K562 (cell line): ENCODE results near the gene GLIS2. TPM values are rescaled to one million over a fixed set of nuclear protein-coding genes. Genes with fewer than 3 reads are reported as not detected.

Experiments
- ATAC-seq: fragments of 200-7000 bp; cut with Tn5 transposase; 3 replicates; pipeline ENCODE4 v1.9.1; 2020; ENCODE audit warnings: moderate library complexity
- BruUV-seq: library from RNA; stranded (reverse); fragments of 400-500 nt; replicated peaks from 2 replicates; lab custom pipeline; 2021; lab: Mats Ljungman, UMichigan
- CTCF ChIA-PET: fragments of 300-600 bp; formaldehyde crosslinking; extraction: SDS; loops from one replicate; lab custom pipeline; 2021; ENCODE audit warnings: low intra/inter-chr PET ratio; lab: Yijun Ruan, JAX
- POLR2A ChIA-PET: fragments of 300-600, 350-650 bp; sonication (Branson Sonifier 250); formaldehyde crosslinking; extraction: SDS; loops from one replicate; lab custom pipeline; 2021; ENCODE audit warnings: antibody characterized with exemption, inconsistent platforms; lab: Yijun Ruan, JAX
- DNase-seq, 4 experiments: peaks; one replicate each; pipeline versions ENCODE4 v3.0.0 to v3.0.0-alpha.2; 2011 to 2018; ENCODE audit warnings: low spot score in 3 of 4, mixed read lengths in 3 of 4; ENCODE audit errors: extremely low read depth in 1 of 4
- FAIRE-seq: peaks from 2 replicates; lab custom pipeline; 2011; peaks lifted over from hg19 to GRCh38; lab: Jason Lieb, UNC
- H2AFZ ChIP-seq: 2 replicates; pipeline ENCODE4 v1.6.0; 2011; ENCODE audit warnings: low read depth, low read length, control low read depth, inconsistent platforms
- H3K27ac ChIP-seq: fragments of 200-600 bp; 3 replicates; pipeline ENCODE4 v1.8.0; 2011; ENCODE audit warnings: low read depth, mild to moderate bottlenecking, control low read depth, inconsistent platforms, low read length, moderate library complexity, mixed read lengths; ENCODE audit errors: extremely low read depth
- H3K27me3 ChIP-seq, 2 experiments: fragments of 300-600 bp in 1 of 2; 2 replicates in 1 of 2; 3 replicates in 1 of 2; pipeline versions ENCODE4 v1.6.0 to v1.8.0; 2011; ENCODE audit warnings: inconsistent platforms in 2 of 2, low read length in 2 of 2, mild to moderate bottlenecking in 1 of 2, mixed read lengths in 1 of 2, moderate library complexity in 1 of 2; ENCODE audit not compliant: control insufficient read depth in 2 of 2, insufficient read depth in 2 of 2
- H3K36me3 ChIP-seq: fragments of 300-600 bp; 3 replicates; pipeline ENCODE4 v1.8.0; 2011; ENCODE audit warnings: mild to moderate bottlenecking, low read length, inconsistent platforms; ENCODE audit not compliant: control insufficient read depth, insufficient read depth
- H3K4me1 ChIP-seq, 2 experiments: fragments of 200-600 bp in 1 of 2; replicated peaks in 1 of 2; 2 replicates in 1 of 2; 3 replicates in 1 of 2; pipeline versions ENCODE4 v1.5.1 to v1.8.0; 2011; ENCODE audit warnings: inconsistent platforms in 2 of 2, low read length in 2 of 2, mild to moderate bottlenecking in 1 of 2, mixed read lengths in 1 of 2, moderate library complexity in 1 of 2; ENCODE audit not compliant: control insufficient read depth in 2 of 2, insufficient read depth in 2 of 2
- H3K4me2 ChIP-seq: 2 replicates; pipeline ENCODE4 v1.6.1; 2011; ENCODE audit warnings: low read length, control low read depth, inconsistent platforms, mixed read lengths; ENCODE audit not compliant: insufficient read depth
- H3K4me3 ChIP-seq: fragments of 200-600 bp; sonication (generic), shearing (Covaris generic); 2 replicates; pipeline ENCODE4 v1.5.1; 2016; ENCODE audit warnings: control low read depth, inconsistent platforms
- H3K79me2 ChIP-seq: fragments of 200-600 bp; 3 replicates; pipeline ENCODE4 v1.8.0; 2011; ENCODE audit warnings: low read length, inconsistent platforms; ENCODE audit not compliant: control insufficient read depth, insufficient read depth
- H3K9ac ChIP-seq, 2 experiments: 2 replicates each; pipeline versions ENCODE4 v1.6.0 to v1.6.1; 2011; ENCODE audit warnings: low read depth in 2 of 2, low read length in 2 of 2, control low read depth in 1 of 2, inconsistent platforms in 1 of 2, mild to moderate bottlenecking in 1 of 2, mixed read lengths in 1 of 2; ENCODE audit not compliant: insufficient read depth in 1 of 2
- H3K9me1 ChIP-seq: one replicate; pipeline ENCODE4 v1.6.0; 2011; ENCODE audit warnings: inconsistent platforms, mild to moderate bottlenecking, low read length, moderate library complexity; ENCODE audit not compliant: control insufficient read depth, insufficient read depth
- H3K9me3 ChIP-seq: replicated peaks from 2 replicates; pipeline ENCODE4 v1.5.1; 2011; ENCODE audit warnings: low read depth, low read length, inconsistent platforms; ENCODE audit not compliant: control insufficient read depth, insufficient read depth
- H4K20me1 ChIP-seq: replicated peaks from 2 replicates; pipeline ENCODE4 v1.6.1; 2011; ENCODE audit warnings: low read length, inconsistent platforms, mixed read lengths; ENCODE audit not compliant: control insufficient read depth, insufficient read depth
- ARID2 ChIP-seq: fragments of 450-650 bp; IDR thresholded peaks from 2 replicates; pipeline ENCODE4 v1.6.1; 2017; ENCODE audit warnings: antibody characterized with exemption, mild to moderate bottlenecking
- ATF2 ChIP-seq: sonication (generic); formaldehyde crosslinking; IDR thresholded peaks from 2 replicates; pipeline ENCODE4 v1.8.1; 2022; ENCODE audit warnings: missing genetic modification reagents
- BRD9 ChIP-seq: fragments of 450-650 bp; IDR thresholded peaks from 2 replicates; pipeline ENCODE4 v1.6.1; 2018; ENCODE audit warnings: low read depth; ENCODE audit not compliant: partially characterized antibody
- CREB1 ChIP-seq, 2 experiments: sonication (generic) in 1 of 2; formaldehyde crosslinking in 1 of 2; IDR thresholded peaks; 2 replicates each; pipeline versions ENCODE4 v1.6.1 to v1.8.0; 2012 to 2022; ENCODE audit warnings: inconsistent platforms in 1 of 2, mild to moderate bottlenecking in 1 of 2, missing genetic modification reagents in 1 of 2, moderate library complexity in 1 of 2
- ELF4 ChIP-seq: fragments of 450-650 bp; formaldehyde crosslinking; IDR thresholded peaks from 2 replicates; pipeline ENCODE4 v1.4.0; 2022; ENCODE audit warnings: missing genetic modification characterization
- NFIC ChIP-seq: fragments of 450-650 bp; IDR thresholded peaks from 2 replicates; pipeline ENCODE4 v1.6.1; 2017; ENCODE audit warnings: mild to moderate bottlenecking, inconsistent platforms
- POLR2G ChIP-seq: fragments of 200-400 bp; formaldehyde crosslinking; IDR thresholded peaks from 2 replicates; pipeline ENCODE4 v1.6.1; 2017; ENCODE audit warnings: low read depth, mild to moderate bottlenecking, antibody characterized with exemption, low read length, moderate library complexity
- ZFP36 ChIP-seq: fragments of 150-350 bp; IDR thresholded peaks from 2 replicates; pipeline ENCODE4 v1.6.1; 2018; ENCODE audit warnings: low read length, low read depth; ENCODE audit not compliant: partially characterized antibody
- ZNF197 ChIP-seq: fragments of 200-800 bp; sonication (Bioruptor generic); IDR thresholded peaks from 2 replicates; pipeline ENCODE4 v1.6.1; 2016; ENCODE audit warnings: low read depth, missing genetic modification characterization, missing compliant biosample characterization
- ZNF57 ChIP-seq: fragments of 450-650 bp; formaldehyde crosslinking; IDR thresholded peaks from 2 replicates; pipeline ENCODE4 v1.4.0; 2020; ENCODE audit warnings: mild to moderate bottlenecking, moderate library complexity
- ZNF778 ChIP-seq: fragments of 450-650 bp; formaldehyde crosslinking; IDR thresholded peaks from 2 replicates; pipeline ENCODE4 v1.4.0; 2020; ENCODE audit warnings: mild to moderate bottlenecking, moderate library complexity
- ZNF830 ChIP-seq: fragments of 250-450 bp; sonication (Bioruptor Pico); IDR thresholded peaks from 2 replicates; pipeline ENCODE4 v1.5.0; 2021; ENCODE audit warnings: mild to moderate bottlenecking
- WGBS: fragments of 100-300 bp; shearing (Covaris generic); methylation state at CpG from one replicate; pipeline ENCODE4 v1.1.6; 2016; ENCODE audit warnings: low coverage, mixed read lengths; ENCODE audit not compliant: insufficient coverage; ENCODE audit errors: missing lambda C conversion rate; 5-methylcytosine and 5-hydroxymethylcytosine counted together
- in situ Hi-C: fragments of 300-500 bp; cut with MboI; formaldehyde crosslinking; loops from 4 replicates; pipeline ENCODE4 v1.15.0; 2018; ENCODE audit warnings: inconsistent platforms, mixed read lengths
- intact Hi-C: fragments of 100-400 bp; cut with micrococcal nuclease; formaldehyde crosslinking; loops from 2 replicates; pipeline ENCODE4 v1.14.2; 2022
- polyA plus RNA-seq, 8 experiments: library from polyadenylated mRNA; depleted of rRNA in 4 of 8; stranded (reverse) in 5 of 8; unstranded in 3 of 8; fragments of >200 nt; fragmentation: Nextera tagmentation in 2 of 8; fragmentation: Illumina TruSeq in 1 of 8; extraction: Ambion mirVana in 2 of 8; extraction: Trizol in 1 of 8; gene quantifications; 2 replicates each; pipeline versions ENCODE4 v1.2.1 to v1.2.3, GENCODE V29; 2011 to 2014; ENCODE audit warnings: inconsistent platforms in 1 of 8, missing spikeins in 1 of 8
- total RNA-seq, 7 experiments: library from RNA; depleted of rRNA in 6 of 7; stranded (reverse); fragments of >200 nt in 6 of 7; fragmentation: Illumina TruSeq in 2 of 7; extraction: Trizol in 2 of 7; gene quantifications; 2 replicates each; pipeline versions ENCODE4 v1.2.1 to v1.2.3, GENCODE V29; 2011 to 2021; ENCODE audit warnings: low replicate concordance in 1 of 7
- TF ChIP-seq, protein P1 (sequence below): fragments of 250-450 bp; sonication (Bioruptor Pico); IDR thresholded peaks from 2 replicates; pipeline ENCODE4 v1.5.0; 2020; ENCODE audit warnings: mild to moderate bottlenecking

The GLIS2 gene
- total and polyA plus RNA-seq, 9 of the 15 experiments (the other 6 are each of a cell fraction or from before 2014, with no cell fraction given): 0.10 to 9.0 (median 0.57) TPM

DNA sequence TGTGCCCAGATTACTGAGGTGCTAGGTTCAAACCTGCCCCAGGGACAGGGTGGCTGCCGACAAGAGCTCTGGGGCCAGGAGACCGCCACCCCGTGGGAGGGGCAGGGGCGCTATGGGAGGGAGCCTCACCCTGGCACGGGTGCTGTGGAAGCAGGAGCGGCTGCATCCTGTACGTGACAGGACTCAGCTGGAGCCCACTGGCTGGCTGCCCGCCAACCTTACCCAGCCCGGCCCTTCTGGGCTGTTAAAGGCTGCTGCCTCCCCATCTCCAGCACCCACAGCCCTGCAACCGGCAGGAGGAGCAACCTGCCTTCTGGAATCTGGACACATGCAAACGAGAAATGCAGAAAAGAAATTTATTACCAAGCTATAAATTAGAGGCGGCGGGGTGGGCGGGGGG is 24.0 kb downstream of the GLIS2 start (continued):
- TF ChIP-seq POLR2G (peak; percentile 49; the same call in 1 of the 2 replicates), NFIC (0 out of 2 replicates have a peak, but pooled peaks have one; percentile 26)

GRCh38 chr16:4340443-4340842 is 24.6 kb downstream of the GLIS2 start:
- ATAC-seq: no peak
- no TSS peak for BruUV-seq
- no peak overlapping the region for H3K27ac ChIP-seq
- no peak for DNase-seq
- peaks cover 0 to 51% of the 10 kb centered on the region in 2 experiments; a peak in 2 of 5 replicates for H3K4me1 ChIP-seq
- FAIRE-seq: no peak
- TF ChIP-seq ZNF830 (CRISPR knock-in tag): no peak
- no peak for TF ChIP-seq ATF2
- TF ChIP-seq ELF4: no peak
- TF ChIP-seq BRD9: no peak
- TF ChIP-seq ZNF778 (CRISPR knock-in tag): no peak
- no peak for TF ChIP-seq ZNF57 (CRISPR knock-in tag)
- TF ChIP-seq, protein P1, sequence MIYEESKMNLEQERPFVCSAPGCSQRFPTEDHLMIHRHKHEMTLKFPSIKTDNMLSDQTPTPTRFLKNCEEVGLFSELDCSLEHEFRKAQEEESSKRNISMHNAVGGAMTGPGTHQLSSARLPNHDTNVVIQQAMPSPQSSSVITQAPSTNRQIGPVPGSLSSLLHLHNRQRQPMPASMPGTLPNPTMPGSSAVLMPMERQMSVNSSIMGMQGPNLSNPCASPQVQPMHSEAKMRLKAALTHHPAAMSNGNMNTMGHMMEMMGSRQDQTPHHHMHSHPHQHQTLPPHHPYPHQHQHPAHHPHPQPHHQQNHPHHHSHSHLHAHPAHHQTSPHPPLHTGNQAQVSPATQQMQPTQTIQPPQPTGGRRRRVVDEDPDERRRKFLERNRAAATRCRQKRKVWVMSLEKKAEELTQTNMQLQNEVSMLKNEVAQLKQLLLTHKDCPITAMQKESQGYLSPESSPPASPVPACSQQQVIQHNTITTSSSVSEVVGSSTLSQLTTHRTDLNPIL (CRISPR knock-in tag): no peak
- no peak for TF ChIP-seq CREB1 (IDR thresholded peaks at IDR 0.05)
- no peak for TF ChIP-seq CREB1 (CRISPR knock-in tag; IDR thresholded peaks at IDR 0.05)
- TF ChIP-seq ZNF197 (CRISPR knock-in tag): no peak
- TF ChIP-seq ARID2: no peak
- TF ChIP-seq ZFP36: no peak
- TF ChIP-seq, all 486 proteins: peak for 0
- Histone ChIP-seq H4K20me1 (peaks cover 2% of the 10 kb centered on the region; the same call in 1 of the 2 replicates), H3K4me3 (no peak overlapping the region), H3K9me1 (no peaks in the 10 kb centered on the region), H3K27me3 (no peaks in the 10 kb centered on the region), H3K36me3 (peaks cover 74% of the 10 kb centered on the region; the same call in 2 of the 3 replicates), H2AFZ (no peak overlapping the region), H3K9ac (no peak overlapping the region), H3K4me2 (no peak overlapping the region), H3K79me2 (peaks cover 42% of the 10 kb centered on the region), H3K9me3 (peaks cover 5% of the 10 kb centered on the region; the same call in 1 of the 2 replicates)
- CTCF ChIA-PET: no interaction called here
- in situ Hi-C loops (no loop called here), intact Hi-C loops (no loop called here)
- POLR2A ChIA-PET: interaction anchor here (0.6 kb wide), 1 partner anchor 17 kb away, joined by 3 read pairs; no protein-coding TSS in a partner anchor
- 90% methylated on average over 4 of the region's 6 CpGs for WGBS
